HEK293 (cell line): ENCODE results near the gene TOMT.
A peak's percentile ranks its signal among the peaks of the same experiment; 100 is the strongest.

Experiments
- CTCF ChIA-PET: fragments of 350-600 bp; formaldehyde crosslinking; extraction: SDS; loops from one replicate; lab custom pipeline; 2021; ENCODE audit warnings: antibody characterized with exemption; lab: Yijun Ruan, JAX
- POLR2A ChIA-PET: fragments of 300-600 bp; formaldehyde crosslinking; extraction: SDS; loops from one replicate; lab custom pipeline; 2020; ENCODE audit warnings: antibody characterized with exemption, inconsistent platforms; lab: Yijun Ruan, JAX
- H3K27ac ChIP-seq: fragments of 200-500 bp; sonication (Bioruptor generic); 2 replicates; pipeline ENCODE4 v1.5.1; 2014; ENCODE audit warnings: low read depth, low read length, control low read depth, inconsistent platforms; ENCODE audit errors: extremely low read depth
- H3K36me3 ChIP-seq, 2 experiments: fragments of 200-500 bp in 1 of 2; sonication (Bioruptor generic) in 1 of 2; 1 replicate in 1 of 2; 2 replicates in 1 of 2; pipeline ENCODE4 v1.5.1; 2014 to 2017; ENCODE audit warnings: inconsistent platforms in 2 of 2, low read length in 2 of 2; ENCODE audit not compliant: control insufficient read depth in 2 of 2, insufficient read depth in 1 of 2
- H3K4me1 ChIP-seq: fragments of 200-500 bp; sonication (Bioruptor generic); 2 replicates; pipeline ENCODE4 v1.5.1; 2014; ENCODE audit warnings: mild to moderate bottlenecking, low read length, inconsistent platforms; ENCODE audit not compliant: control insufficient read depth, insufficient read depth
- H3K4me3 ChIP-seq: 2 replicates; pipeline ENCODE4 v1.5.1; 2011; ENCODE audit warnings: low read depth, mild to moderate bottlenecking, control low read depth, low read length, moderate library complexity
- H3K9me3 ChIP-seq: fragments of 200-500 bp; sonication (Bioruptor generic); 2 replicates; pipeline ENCODE4 v1.5.1; 2014; ENCODE audit warnings: low read depth, low read length, inconsistent platforms; ENCODE audit not compliant: control insufficient read depth, insufficient read depth
- HOXA7 ChIP-seq: sonication (generic); formaldehyde crosslinking; IDR thresholded peaks from 2 replicates; pipeline ENCODE4 v1.8.1; 2022; ENCODE audit warnings: missing genetic modification reagents, borderline replicate concordance
- PRDM6 ChIP-seq: fragments of 450-650 bp; formaldehyde crosslinking; IDR thresholded peaks from 2 replicates; pipeline ENCODE4 v1.5.1; 2017; ENCODE audit warnings: missing biosample characterization, missing genetic modification characterization
- SCRT1 ChIP-seq: fragments of 450-650 bp; formaldehyde crosslinking; IDR thresholded peaks from 2 replicates; pipeline ENCODE4 v1.5.1; 2016; ENCODE audit warnings: missing biosample characterization, missing genetic modification characterization, borderline replicate concordance
- SETDB1 ChIP-seq: IDR thresholded peaks from one replicate; pipeline ENCODE4 v1.6.1; 2017; ENCODE audit warnings: mild to moderate bottlenecking, low read length, moderate library complexity, mixed read lengths; ENCODE audit not compliant: insufficient read length
- ZNF121 ChIP-seq: fragments of 450-650 bp; formaldehyde crosslinking; IDR thresholded peaks from 2 replicates; pipeline ENCODE4 v1.5.1; 2016; ENCODE audit warnings: missing biosample characterization, missing genetic modification characterization
- ZNF175 ChIP-seq: fragments of 450-650 bp; formaldehyde crosslinking; IDR thresholded peaks from 2 replicates; pipeline ENCODE4 v1.5.1; 2016; ENCODE audit warnings: missing biosample characterization, missing genetic modification characterization
- ZNF184 ChIP-seq: fragments of 450-650 bp; IDR thresholded peaks from 2 replicates; pipeline ENCODE4 v1.5.1; 2018; ENCODE audit warnings: missing biosample characterization, mild to moderate bottlenecking, missing genetic modification characterization
- ZNF19 ChIP-seq: fragments of 450-650 bp; formaldehyde crosslinking; IDR thresholded peaks from 2 replicates; pipeline ENCODE4; 2016; ENCODE audit warnings: missing biosample characterization, missing genetic modification characterization, low read depth
- ZNF521 ChIP-seq: fragments of 450-650 bp; formaldehyde crosslinking; IDR thresholded peaks from 2 replicates; pipeline ENCODE4 v1.5.1; 2017; ENCODE audit warnings: missing biosample characterization, mild to moderate bottlenecking, missing genetic modification characterization
- ZNF548 ChIP-seq: fragments of 450-650 bp; formaldehyde crosslinking; IDR thresholded peaks from 2 replicates; pipeline ENCODE4 v1.5.1; 2016; ENCODE audit warnings: missing biosample characterization, missing genetic modification characterization
- ZNF704 ChIP-seq: fragments of 450-650 bp; formaldehyde crosslinking; IDR thresholded peaks from 2 replicates; pipeline ENCODE4 v1.5.1; 2016; ENCODE audit warnings: missing biosample characterization, missing genetic modification characterization
- ZNF785 ChIP-seq: fragments of 450-650 bp; formaldehyde crosslinking; IDR thresholded peaks from 2 replicates; pipeline ENCODE4 v1.5.1; 2016; ENCODE audit warnings: missing biosample characterization, missing genetic modification characterization
- TF ChIP-seq, protein P1 (sequence below): fragments of 450-650 bp; formaldehyde crosslinking; IDR thresholded peaks from 2 replicates; pipeline ENCODE4 v1.5.1; 2016; ENCODE audit warnings: missing biosample characterization, missing genetic modification characterization

Gene TOMT

DNA sequence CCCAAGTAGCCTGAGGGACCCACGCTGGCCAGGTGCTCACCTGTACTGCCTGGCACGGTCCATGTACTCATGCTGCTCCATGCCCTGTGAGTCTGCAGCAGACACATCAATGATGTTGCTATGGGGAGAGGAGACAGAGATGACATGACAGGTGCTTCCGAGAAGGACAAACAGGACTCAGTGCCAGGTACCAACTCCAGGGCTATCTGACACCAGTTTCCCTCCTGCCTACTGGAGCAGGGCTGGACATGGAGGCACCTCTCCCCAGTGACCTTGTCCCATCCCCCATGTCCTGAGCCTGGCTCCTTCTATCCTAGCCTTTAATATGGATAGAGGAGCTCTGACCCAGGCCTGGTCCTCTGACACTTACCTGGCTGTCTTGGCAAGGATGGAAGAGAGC is 7.0 kb upstream of the TOMT start:
- Histone ChIP-seq H3K9me3 (no peaks in the 10 kb centered on the region), H3K4me1 (no peaks in the 10 kb centered on the region), H3K36me3 (peaks cover 0 to 76% of the 10 kb centered on the region in 2 experiments; a peak in 1 of 3 replicates), H3K4me3 (no peak overlapping the region), H3K27ac (no peak overlapping the region)
- TF ChIP-seq ZNF184 (tag by site-specific recombination), result no peak
- no peak for TF ChIP-seq ZNF704 (tag by site-specific recombination)
- TF ChIP-seq ZNF121 (tag by site-specific recombination), result no peak
- no peak for TF ChIP-seq ZNF19 (tag by site-specific recombination)
- no peak for TF ChIP-seq ZNF785 (tag by site-specific recombination)
- no peak for TF ChIP-seq ZNF548 (tag by site-specific recombination)
- TF ChIP-seq ZNF175 (tag by site-specific recombination), result no peak
- TF ChIP-seq SCRT1, result no peak
- TF ChIP-seq, protein P1, sequence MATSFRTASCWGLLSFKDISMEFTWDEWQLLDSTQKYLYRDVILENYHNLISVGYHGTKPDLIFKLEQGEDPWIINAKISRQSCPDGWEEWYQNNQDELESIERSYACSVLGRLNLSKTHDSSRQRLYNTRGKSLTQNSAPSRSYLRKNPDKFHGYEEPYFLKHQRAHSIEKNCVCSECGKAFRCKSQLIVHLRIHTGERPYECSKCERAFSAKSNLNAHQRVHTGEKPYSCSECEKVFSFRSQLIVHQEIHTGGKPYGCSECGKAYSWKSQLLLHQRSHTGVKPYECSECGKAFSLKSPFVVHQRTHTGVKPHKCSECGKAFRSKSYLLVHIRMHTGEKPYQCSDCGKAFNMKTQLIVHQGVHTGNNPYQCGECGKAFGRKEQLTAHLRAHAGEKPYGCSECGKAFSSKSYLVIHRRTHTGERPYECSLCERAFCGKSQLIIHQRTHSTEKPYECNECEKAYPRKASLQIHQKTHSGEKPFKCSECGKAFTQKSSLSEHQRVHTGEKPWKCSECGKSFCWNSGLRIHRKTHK, result no peak
- ChIA-PET CTCF (interaction anchor here (0.6 to 10.1 kb wide), 4 partner anchors 8 to 297 kb away, joined by 3 to 184 read pairs (median 4); no protein-coding TSS in a partner anchor), POLR2A (interaction anchor here (1.1 kb wide), 1 partner anchor 17 kb away, joined by 3 read pairs; no protein-coding TSS in a partner anchor)

GRCh38 chr11:72100009-72100408 is 5.7 kb upstream of the TOMT start:
- POLR2A ChIA-PET, result interaction anchor here (0.6 kb wide), 1 partner anchor 337 kb away, joined by 3 read pairs; no protein-coding TSS in a partner anchor
- Histone ChIP-seq H3K27ac (no peak overlapping the region), H3K9me3 (no peaks in the 10 kb centered on the region), H3K4me3 (no peak overlapping the region), H3K4me1 (no peaks in the 10 kb centered on the region)
- CTCF ChIA-PET, result interaction anchor here (0.7 to 3.2 kb wide), 3 partner anchors 9 to 74 kb away, joined by 3 to 18 read pairs (median 6); no protein-coding TSS in a partner anchor
- no peak for TF ChIP-seq SETDB1
- peak; percentile 18; the same call in 1 of the 2 replicates for TF ChIP-seq ZNF121 (tag by site-specific recombination)
- TF ChIP-seq, all 188 proteins: peak for 1
- peaks cover 0 to 66% of the 10 kb centered on the region in 2 experiments; a peak in 1 of 3 replicates for H3K36me3 ChIP-seq

DNA sequence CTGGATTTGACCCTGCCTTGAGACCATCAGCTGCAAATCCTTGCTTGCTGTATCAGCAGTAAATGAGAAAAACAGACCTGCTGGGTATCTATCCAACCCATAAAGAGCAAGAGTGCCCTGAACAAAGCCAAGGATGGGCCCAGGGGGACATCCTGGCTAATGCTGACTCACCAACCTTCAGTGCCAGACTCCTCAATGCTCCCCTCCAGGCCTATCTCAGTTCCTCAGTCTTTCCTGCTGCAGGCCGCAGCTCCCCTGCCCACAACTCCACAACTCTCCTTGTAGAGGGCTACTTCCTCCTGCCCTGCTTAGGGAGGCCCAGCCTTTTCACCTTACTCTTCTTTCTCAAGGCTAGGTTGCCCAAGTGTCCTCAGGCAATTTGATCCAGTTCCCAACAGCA is 5.3 kb upstream of the TOMT start:
- TF ChIP-seq HOXA7 (CRISPR knock-in tag) (no peak), PRDM6 (tag by site-specific recombination) (no peak)
- Histone ChIP-seq H3K9me3 (no peaks in the 10 kb centered on the region), H3K4me3 (no peak overlapping the region), H3K36me3 (peaks cover 0 to 62% of the 10 kb centered on the region in 2 experiments; a peak in 1 of 3 replicates), H3K27ac (no peak overlapping the region), H3K4me1 (no peaks in the 10 kb centered on the region)
- ChIA-PET CTCF (interaction anchor here (1.0 to 3.2 kb wide), 3 partner anchors 10 to 123 kb away, joined by 4 to 18 read pairs (median 10); no protein-coding TSS in a partner anchor), POLR2A (interaction anchor here (0.6 to 0.8 kb wide), 2 partner anchors 15 to 337 kb away, joined by 3 read pairs; no protein-coding TSS in a partner anchor)

DNA sequence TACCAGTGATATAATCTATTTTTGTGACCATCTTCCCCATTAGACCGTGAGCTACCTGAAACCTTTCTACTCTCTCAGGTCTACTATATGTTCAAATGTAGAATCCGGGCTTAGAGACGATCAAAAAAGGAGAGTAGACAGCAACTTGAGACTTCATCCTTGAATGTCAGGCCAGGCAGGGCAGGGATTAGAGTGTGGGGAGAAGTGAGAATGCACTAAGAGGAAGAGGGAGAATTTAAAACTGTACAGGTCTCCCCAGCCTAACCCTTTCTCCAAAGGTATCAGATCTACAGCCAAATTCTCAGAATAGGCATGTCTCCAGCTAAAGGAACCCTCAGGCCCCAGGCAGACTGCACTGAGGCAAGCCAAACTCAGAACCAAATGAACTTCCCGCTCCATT is 3.6 kb upstream of the TOMT start:
- no peaks in the 10 kb centered on the region for H3K9me3 ChIP-seq
- peak overlapping the region; percentile 75; the same call in 1 of the 2 replicates for H3K27ac ChIP-seq
- TF ChIP-seq ZNF521, result no peak
- ChIA-PET POLR2A (interaction anchor here (1.0 to 1.5 kb wide), 2 partner anchors 10 to 11 kb away, joined by 3 to 4 read pairs; partner anchors contain the start of gene ANAPC15), CTCF (interaction anchor here (0.5 to 3.2 kb wide), 7 partner anchors 10 to 345 kb away, joined by 3 to 18 read pairs (median 6); no protein-coding TSS in a partner anchor)
- H3K4me3 ChIP-seq, result peak overlapping the region; percentile 87
- H3K36me3 ChIP-seq, result peaks cover 0 to 53% of the 10 kb centered on the region in 2 experiments; a peak in 1 of 3 replicates
- no peaks in the 10 kb centered on the region for H3K4me1 ChIP-seq
